ENCODE results near the gene CCS. TPM values are rescaled to one million over a fixed set of nuclear protein-coding genes. Genes with fewer than 3 reads are reported as not detected.
"Not testable (repeated sequence)": the region's sequence is repeated elsewhere in the genome, so short reads cannot be mapped to it uniquely, and the experiment has no call there.

CCS gene
- total and polyA plus RNA-seq, 10 donors, result 32.8 to 161 (median 44.5) TPM

DNA sequence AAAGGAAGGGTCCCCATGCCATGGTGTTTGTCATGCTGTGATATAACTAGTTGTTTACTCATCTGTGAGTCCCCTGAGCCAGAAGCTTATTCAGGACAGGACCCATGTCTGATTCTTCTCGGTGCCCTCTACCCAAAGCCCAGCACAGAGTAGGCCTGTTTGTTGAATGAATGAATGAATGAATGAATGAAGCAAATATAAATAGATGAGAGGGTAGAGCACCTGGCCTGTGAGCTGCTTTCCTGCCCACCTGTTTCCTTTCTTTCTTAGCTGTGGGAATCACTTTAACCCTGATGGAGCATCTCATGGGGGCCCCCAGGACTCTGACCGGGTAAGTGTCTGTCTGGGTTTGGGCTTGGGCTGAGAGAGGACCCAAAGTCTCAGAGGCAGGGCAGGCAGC is 7.2 kb downstream of the CCS start:
- Histone ChIP-seq H3K4me3 (no peak overlapping the region), H3K27me3 (replicated peaks in 1 of 7) (no peaks in the 10 kb centered on the region), H3K4me1 (peaks cover 4 to 48% (median 27%) of the 10 kb centered on the region in 6 donors), H3K9me3 (no peaks in the 10 kb centered on the region), H3K27ac (no peak overlapping the region), H3K36me3 (peaks cover 0 to 62% (median 19%) of the 10 kb centered on the region in 6 donors)
- 78 to 89% (median 86%) methylated on average over 2 of the region's 2 CpGs for WGBS, 5 donors
- TF ChIP-seq POLR2AphosphoS5 (IDR thresholded peaks at IDR 0.05) (no peak), POLR2A (IDR thresholded peaks at IDR 0.05) (no peak)
- TF ChIP-seq, protein P1, sequence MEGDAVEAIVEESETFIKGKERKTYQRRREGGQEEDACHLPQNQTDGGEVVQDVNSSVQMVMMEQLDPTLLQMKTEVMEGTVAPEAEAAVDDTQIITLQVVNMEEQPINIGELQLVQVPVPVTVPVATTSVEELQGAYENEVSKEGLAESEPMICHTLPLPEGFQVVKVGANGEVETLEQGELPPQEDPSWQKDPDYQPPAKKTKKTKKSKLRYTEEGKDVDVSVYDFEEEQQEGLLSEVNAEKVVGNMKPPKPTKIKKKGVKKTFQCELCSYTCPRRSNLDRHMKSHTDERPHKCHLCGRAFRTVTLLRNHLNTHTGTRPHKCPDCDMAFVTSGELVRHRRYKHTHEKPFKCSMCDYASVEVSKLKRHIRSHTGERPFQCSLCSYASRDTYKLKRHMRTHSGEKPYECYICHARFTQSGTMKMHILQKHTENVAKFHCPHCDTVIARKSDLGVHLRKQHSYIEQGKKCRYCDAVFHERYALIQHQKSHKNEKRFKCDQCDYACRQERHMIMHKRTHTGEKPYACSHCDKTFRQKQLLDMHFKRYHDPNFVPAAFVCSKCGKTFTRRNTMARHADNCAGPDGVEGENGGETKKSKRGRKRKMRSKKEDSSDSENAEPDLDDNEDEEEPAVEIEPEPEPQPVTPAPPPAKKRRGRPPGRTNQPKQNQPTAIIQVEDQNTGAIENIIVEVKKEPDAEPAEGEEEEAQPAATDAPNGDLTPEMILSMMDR (IDR thresholded peaks at IDR 0.05 in 8 of 11, conservative IDR thresholded peaks at IDR 0.05 in 3 of 11), result no peak
- intact Hi-C loops (cut with DNase I; ENCODE audit: low total_unique reads), result no loop called here
- no peak for DNase-seq

DNA sequence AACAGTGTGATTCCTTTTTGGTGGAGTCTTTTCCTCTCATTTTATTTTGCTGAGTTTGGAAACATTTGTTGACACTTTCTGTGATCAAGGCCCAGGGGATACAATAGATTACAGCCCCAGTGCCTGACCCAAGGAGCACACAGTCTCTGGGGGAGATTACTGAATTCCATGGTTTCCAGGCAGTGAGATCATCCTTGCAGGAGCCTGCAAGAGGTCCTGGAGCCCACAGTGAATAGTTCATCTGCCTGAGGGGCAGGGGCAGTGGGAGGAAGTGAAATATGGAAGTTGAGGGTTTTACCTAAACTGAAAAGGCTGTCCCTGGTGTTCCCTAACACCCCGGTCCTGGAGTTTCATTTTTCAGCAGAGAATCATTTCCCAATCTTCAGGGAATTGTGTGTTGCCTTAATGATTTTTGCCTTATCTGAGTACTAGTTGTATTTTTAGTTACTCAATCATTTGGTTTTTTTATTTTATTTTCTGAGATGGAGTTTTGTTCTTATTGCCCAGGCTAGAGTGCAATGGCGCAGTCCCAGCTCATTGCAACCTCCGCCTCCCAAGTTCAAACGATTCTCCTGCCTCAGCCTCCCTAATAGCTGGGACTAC is 7.7 kb downstream of the CCS start:
- Histone ChIP-seq H3K4me3 (no peak overlapping the region), H3K36me3 (peaks cover 0 to 68% (median 24%) of the 10 kb centered on the region in 6 donors), H3K4me1 (peaks cover under 1 to 47% (median 22%) of the 10 kb centered on the region in 6 donors), H3K9me3 (no peaks in the 10 kb centered on the region), H3K27me3 (replicated peaks in 1 of 7) (no peaks in the 10 kb centered on the region), H3K27ac (no peak overlapping the region)
- no peak for DNase-seq
- TF ChIP-seq POLR2A (IDR thresholded peaks at IDR 0.05) (no peak), POLR2AphosphoS5 (IDR thresholded peaks at IDR 0.05) (no peak)
- TF ChIP-seq, protein P1 (IDR thresholded peaks at IDR 0.05 in 8 of 11, conservative IDR thresholded peaks at IDR 0.05 in 3 of 11), result no peak
- 72 to 80% (median 74%) methylated on average over 4 of the region's 4 CpGs for WGBS, 5 donors
- intact Hi-C loops (cut with DNase I; ENCODE audit: low total_unique reads), result no loop called here

DNA sequence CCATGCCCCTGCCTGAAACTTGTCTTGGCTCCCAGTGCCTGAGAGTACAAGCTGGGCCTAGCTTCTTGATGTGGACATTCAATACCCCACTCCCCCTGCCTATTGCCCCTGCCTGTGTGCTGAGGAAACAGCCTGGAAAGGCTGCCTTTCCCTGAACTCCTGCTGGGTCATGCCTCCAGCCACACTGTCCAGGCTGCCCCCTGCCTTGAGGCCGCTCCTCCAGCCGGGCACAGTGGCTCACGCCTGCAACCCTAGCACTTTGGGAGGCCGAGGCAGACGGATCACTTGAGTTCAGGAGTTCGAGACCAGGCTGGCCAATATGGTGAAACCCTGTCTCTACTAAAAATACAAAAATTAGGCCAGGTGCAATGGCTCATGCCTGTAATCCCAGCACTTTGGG is 10.1 kb downstream of the CCS start:
- peaks cover 0 to 85% (median 30%) of the 10 kb centered on the region in 6 donors for H3K36me3 ChIP-seq
- no peaks in the 10 kb centered on the region for H3K27me3 ChIP-seq (replicated peaks in 1 of 7)
- H3K27ac ChIP-seq, result no peak overlapping the region
- H3K4me3 ChIP-seq, result no peak overlapping the region
- TF ChIP-seq, protein P1 (IDR thresholded peaks at IDR 0.05 in 8 of 11, conservative IDR thresholded peaks at IDR 0.05 in 3 of 11), result no peak
- TF ChIP-seq POLR2AphosphoS5 (IDR thresholded peaks at IDR 0.05) (no peak), POLR2A (IDR thresholded peaks at IDR 0.05) (no peak)
- H3K4me1 ChIP-seq, result peaks cover 0 to 54% (median 29%) of the 10 kb centered on the region in 6 donors
- no peak for DNase-seq
- intact Hi-C loops (cut with DNase I; ENCODE audit: low total_unique reads), result no loop called here
- no peaks in the 10 kb centered on the region for H3K9me3 ChIP-seq
- 94 to 98% (median 97%) methylated on average over 5 to 6 of the region's 6 CpGs for WGBS, 5 donors

DNA sequence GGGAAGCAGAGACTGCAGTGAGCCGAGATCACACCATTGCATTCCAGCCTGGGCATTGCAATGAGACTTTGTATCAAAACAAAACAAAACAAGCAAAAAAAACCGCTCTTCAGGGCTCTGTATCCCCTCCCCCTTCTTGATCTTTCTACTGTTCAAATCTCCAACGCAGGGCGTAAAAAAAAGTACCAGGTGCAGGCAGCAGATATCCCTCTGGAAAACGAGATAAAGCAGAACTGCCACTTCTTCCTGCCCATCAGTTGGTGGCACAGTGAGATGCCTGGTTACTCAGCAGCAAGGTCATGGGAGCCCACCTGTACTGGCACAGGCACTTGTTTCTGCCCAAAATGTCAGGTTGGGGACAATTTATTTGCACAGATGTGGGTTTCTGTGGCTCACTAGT is 11.2 kb downstream of the CCS start:
- H3K4me3 ChIP-seq, result no peak overlapping the region
- no peaks in the 10 kb centered on the region for H3K9me3 ChIP-seq
- TF ChIP-seq, protein P1 (IDR thresholded peaks at IDR 0.05 in 8 of 11, conservative IDR thresholded peaks at IDR 0.05 in 3 of 11), result no peak
- no peak for TF ChIP-seq POLR2A (IDR thresholded peaks at IDR 0.05)
- TF ChIP-seq POLR2AphosphoS5 (IDR thresholded peaks at IDR 0.05), result no peak
- H3K27me3 ChIP-seq (replicated peaks in 1 of 7), result no peaks in the 10 kb centered on the region
- peaks cover 0 to 81% (median 30%) of the 10 kb centered on the region in 6 donors for H3K36me3 ChIP-seq
- intact Hi-C loops (cut with DNase I; ENCODE audit: low total_unique reads), result no loop called here
- no peak for DNase-seq
- no peak overlapping the region for H3K27ac ChIP-seq
- WGBS, 5 donors, result 69 to 87% (median 76%) methylated on average over 5 of the region's 5 CpGs
- H3K4me1 ChIP-seq, result peaks cover 0 to 56% (median 33%) of the 10 kb centered on the region in 6 donors

DNA sequence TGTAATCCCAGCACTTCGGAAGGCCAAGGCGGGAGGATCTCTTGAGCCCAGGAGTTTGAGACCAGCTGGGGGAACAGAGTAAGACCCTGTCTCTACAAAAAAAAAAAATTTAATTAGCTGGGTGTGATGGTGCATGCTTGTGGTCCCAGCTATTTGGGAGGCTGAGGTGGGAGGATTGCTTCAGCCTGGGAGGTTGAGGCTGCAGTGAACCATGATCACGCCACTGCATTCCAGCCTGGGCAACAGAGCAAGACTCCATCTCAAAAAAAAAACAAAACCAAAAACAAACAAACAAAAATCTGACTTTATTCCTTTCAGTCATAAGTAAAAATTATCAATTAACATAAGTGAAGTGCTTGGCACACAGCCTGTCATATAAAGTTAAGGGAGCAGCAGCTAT is 13.6 kb downstream of the CCS start:
- WGBS, 5 donors, result 95 to 98% (median 97%) methylated on average over 3 of the region's 3 CpGs
- DNase-seq; H3K9me3 ChIP-seq; H3K4me3 ChIP-seq; H3K27me3 ChIP-seq (replicated peaks in 1 of 7); intact Hi-C loops (cut with DNase I; ENCODE audit: low total_unique reads): not testable (repeated sequence)
- Histone ChIP-seq H3K36me3 (peaks cover 0 to 57% (median 24%) of the 10 kb centered on the region in 6 donors), H3K27ac (peak overlapping the region in 4 of 8 donors; percentile 62 to 81 (median 70)), H3K4me1 (peaks cover 6 to 55% (median 40%) of the 10 kb centered on the region in 6 donors)

Measured in spleen (tissue), 11 donors.